SK-N-SH (cell line): ENCODE measurements around the gene CLIC4.

Experiments used
- CHD2 ChIP-seq: fragments of 150-350 bp; IDR thresholded peaks from 2 replicates; pipeline ENCODE4 v1.6.1; 2018; ENCODE audit warnings: low read length; ENCODE audit not compliant: partially characterized antibody
- EP300 ChIP-seq, 2 experiments: IDR thresholded peaks; 2 replicates each; pipeline versions ENCODE4 v1.4.0 to v1.6.1; 2012; ENCODE audit warnings: borderline replicate concordance in 1 of 2, low read depth in 1 of 2, low read length in 1 of 2
- NRF1 ChIP-seq: IDR thresholded peaks from 2 replicates; pipeline ENCODE4 v1.6.1; 2012; ENCODE audit warnings: low read depth, mild to moderate bottlenecking, low read length
- RFX5 ChIP-seq: IDR thresholded peaks from 2 replicates; pipeline ENCODE4 v1.6.1; 2012; ENCODE audit warnings: mild to moderate bottlenecking, improper control_type of control experiment, low read length
- TAF1 ChIP-seq: IDR thresholded peaks from 2 replicates; pipeline ENCODE4 v1.6.1; 2012; ENCODE audit warnings: low read depth, mild to moderate bottlenecking, low read length, moderate library complexity, borderline replicate concordance
- YY1 ChIP-seq: IDR thresholded peaks from 2 replicates; pipeline ENCODE4 v1.4.0; 2012; ENCODE audit warnings: low read depth, mild to moderate bottlenecking
- TF ChIP-seq, protein P1 (sequence below): fragments of 200-600 bp; sonication (generic); IDR thresholded peaks from 2 replicates; pipeline ENCODE4 v1.6.1; 2017; ENCODE audit warnings: antibody characterized with exemption, mild to moderate bottlenecking, moderate library complexity
- TF ChIP-seq, protein P2 (sequence below): IDR thresholded peaks from 2 replicates; pipeline ENCODE4 v1.6.1; 2012; ENCODE audit warnings: mild to moderate bottlenecking, low read depth, low read length, moderate library complexity

DNA sequence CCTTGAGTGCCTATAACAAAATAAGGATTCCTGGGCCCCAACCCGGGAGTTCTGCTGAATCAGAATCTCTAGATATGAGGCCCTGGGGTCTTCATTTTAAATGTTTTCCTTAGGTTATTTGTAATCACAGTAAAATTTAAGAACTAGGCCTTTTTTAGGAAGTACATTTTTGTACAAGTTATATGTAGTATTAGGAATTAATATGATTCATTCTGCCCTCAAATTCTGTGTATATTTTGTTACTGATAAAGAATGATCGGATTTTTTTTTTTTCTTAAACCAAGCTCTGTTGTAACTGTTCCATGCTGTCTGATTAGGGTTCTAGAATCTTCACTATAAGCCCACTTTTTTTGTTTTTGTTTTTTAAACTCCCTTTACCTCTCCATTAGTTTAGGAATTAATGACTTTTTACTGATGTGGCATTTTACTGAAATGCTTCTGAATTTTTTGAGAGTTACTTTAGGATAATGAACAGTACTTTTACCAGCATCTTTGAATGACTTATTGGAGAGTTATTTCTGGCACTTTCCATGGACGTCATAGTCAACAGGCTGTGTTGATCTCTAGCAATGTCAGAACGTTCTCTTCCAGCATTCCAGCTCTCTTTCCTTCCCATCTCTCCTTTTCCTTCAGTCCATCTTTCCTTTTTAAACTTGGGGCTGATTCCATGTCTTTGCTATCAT, 48.3 kb downstream of the CLIC4 start:
- no peak for TF ChIP-seq EP300 (IDR thresholded peaks at IDR 0.05; ENCODE audit: borderline replicate concordance in 1 of 2, low read depth in 1 of 2, low read length in 1 of 2)
- TF ChIP-seq, protein P1, sequence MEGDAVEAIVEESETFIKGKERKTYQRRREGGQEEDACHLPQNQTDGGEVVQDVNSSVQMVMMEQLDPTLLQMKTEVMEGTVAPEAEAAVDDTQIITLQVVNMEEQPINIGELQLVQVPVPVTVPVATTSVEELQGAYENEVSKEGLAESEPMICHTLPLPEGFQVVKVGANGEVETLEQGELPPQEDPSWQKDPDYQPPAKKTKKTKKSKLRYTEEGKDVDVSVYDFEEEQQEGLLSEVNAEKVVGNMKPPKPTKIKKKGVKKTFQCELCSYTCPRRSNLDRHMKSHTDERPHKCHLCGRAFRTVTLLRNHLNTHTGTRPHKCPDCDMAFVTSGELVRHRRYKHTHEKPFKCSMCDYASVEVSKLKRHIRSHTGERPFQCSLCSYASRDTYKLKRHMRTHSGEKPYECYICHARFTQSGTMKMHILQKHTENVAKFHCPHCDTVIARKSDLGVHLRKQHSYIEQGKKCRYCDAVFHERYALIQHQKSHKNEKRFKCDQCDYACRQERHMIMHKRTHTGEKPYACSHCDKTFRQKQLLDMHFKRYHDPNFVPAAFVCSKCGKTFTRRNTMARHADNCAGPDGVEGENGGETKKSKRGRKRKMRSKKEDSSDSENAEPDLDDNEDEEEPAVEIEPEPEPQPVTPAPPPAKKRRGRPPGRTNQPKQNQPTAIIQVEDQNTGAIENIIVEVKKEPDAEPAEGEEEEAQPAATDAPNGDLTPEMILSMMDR: no peak
- no peak for TF ChIP-seq TAF1
- TF ChIP-seq NRF1: no peak
- no peak for TF ChIP-seq RFX5
- TF ChIP-seq CHD2: no peak
- TF ChIP-seq, protein P2, sequence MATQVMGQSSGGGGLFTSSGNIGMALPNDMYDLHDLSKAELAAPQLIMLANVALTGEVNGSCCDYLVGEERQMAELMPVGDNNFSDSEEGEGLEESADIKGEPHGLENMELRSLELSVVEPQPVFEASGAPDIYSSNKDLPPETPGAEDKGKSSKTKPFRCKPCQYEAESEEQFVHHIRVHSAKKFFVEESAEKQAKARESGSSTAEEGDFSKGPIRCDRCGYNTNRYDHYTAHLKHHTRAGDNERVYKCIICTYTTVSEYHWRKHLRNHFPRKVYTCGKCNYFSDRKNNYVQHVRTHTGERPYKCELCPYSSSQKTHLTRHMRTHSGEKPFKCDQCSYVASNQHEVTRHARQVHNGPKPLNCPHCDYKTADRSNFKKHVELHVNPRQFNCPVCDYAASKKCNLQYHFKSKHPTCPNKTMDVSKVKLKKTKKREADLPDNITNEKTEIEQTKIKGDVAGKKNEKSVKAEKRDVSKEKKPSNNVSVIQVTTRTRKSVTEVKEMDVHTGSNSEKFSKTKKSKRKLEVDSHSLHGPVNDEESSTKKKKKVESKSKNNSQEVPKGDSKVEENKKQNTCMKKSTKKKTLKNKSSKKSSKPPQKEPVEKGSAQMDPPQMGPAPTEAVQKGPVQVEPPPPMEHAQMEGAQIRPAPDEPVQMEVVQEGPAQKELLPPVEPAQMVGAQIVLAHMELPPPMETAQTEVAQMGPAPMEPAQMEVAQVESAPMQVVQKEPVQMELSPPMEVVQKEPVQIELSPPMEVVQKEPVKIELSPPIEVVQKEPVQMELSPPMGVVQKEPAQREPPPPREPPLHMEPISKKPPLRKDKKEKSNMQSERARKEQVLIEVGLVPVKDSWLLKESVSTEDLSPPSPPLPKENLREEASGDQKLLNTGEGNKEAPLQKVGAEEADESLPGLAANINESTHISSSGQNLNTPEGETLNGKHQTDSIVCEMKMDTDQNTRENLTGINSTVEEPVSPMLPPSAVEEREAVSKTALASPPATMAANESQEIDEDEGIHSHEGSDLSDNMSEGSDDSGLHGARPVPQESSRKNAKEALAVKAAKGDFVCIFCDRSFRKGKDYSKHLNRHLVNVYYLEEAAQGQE: no peak
- TF ChIP-seq YY1: no peak
